HAP-1 (cell line): Measurements from ENCODE around the gene PTPRJ.

Experiments
- DNase-seq, 2 experiments: peaks; one replicate each; pipeline ENCODE4 v3.0.0-alpha.2; 2016 to 2020; ENCODE audit warnings: low spot score in 2 of 2
- H3K27me3 ChIP-seq: fragments of 250-450 bp; sonication (Bioruptor Pico); 2 replicates; pipeline ENCODE4 v1.5.1; 2020; ENCODE audit warnings: low read depth, mild to moderate bottlenecking, moderate library complexity
- H3K36me3 ChIP-seq: fragments of 250-450 bp; sonication (Bioruptor Pico); replicated peaks from 2 replicates; pipeline ENCODE4 v1.5.1; 2020; ENCODE audit warnings: mild to moderate bottlenecking
- H3K4me1 ChIP-seq: fragments of 250-450 bp; sonication (Bioruptor Pico); 2 replicates; pipeline ENCODE4 v1.5.1; 2020; ENCODE audit warnings: mild to moderate bottlenecking
- H3K4me3 ChIP-seq: fragments of 250-450 bp; sonication (Bioruptor Pico); 2 replicates; pipeline ENCODE4 v1.5.1; 2020; ENCODE audit warnings: mild to moderate bottlenecking, moderate library complexity
- H3K9me3 ChIP-seq: fragments of 250-450 bp; sonication (Bioruptor Pico); 2 replicates; pipeline ENCODE4 v1.5.1; 2020; ENCODE audit warnings: mild to moderate bottlenecking, moderate library complexity
- in situ Hi-C: fragments of 300-500 bp; cut with MboI; formaldehyde crosslinking; loops from 3 replicates; pipeline ENCODE4 v1.14.3; 2020; ENCODE audit warnings: low sequenced_read_pairs, inconsistent platforms, mixed read lengths

Gene PTPRJ

GRCh38 chr11:48104568-48104924, 124.2 kb downstream of the PTPRJ start:
- Histone ChIP-seq H3K4me3 (no peak overlapping the region), H3K4me1 (peaks cover 34% of the 10 kb centered on the region), H3K9me3 (no peaks in the 10 kb centered on the region), H3K27me3 (no peaks in the 10 kb centered on the region), H3K36me3 (no peaks in the 10 kb centered on the region)
- DNase-seq, result peak in 1 of 2 experiments; percentile 64
- in situ Hi-C loops, result loop anchor here (25.0 kb wide), 1 partner anchor 467 kb away; the partner anchor contains the start of gene MTCH2

- Histone ChIP-seq H3K9me3 (no peaks in the 10 kb centered on the region), H3K27me3 (no peaks in the 10 kb centered on the region), H3K36me3 (no peaks in the 10 kb centered on the region), H3K4me3 (no peak overlapping the region), H3K4me1 (peaks cover 36% of the 10 kb centered on the region)
- in situ Hi-C loops, result loop anchor here (5.0 to 25.0 kb wide), 2 partner anchors 168 to 468 kb away; partner anchors contain the start of gene MTCH2
- DNase-seq, result no peak
Measured at GRCh38 chr11:48105096-48105990, 125.0 kb downstream of the PTPRJ start.

GRCh38 chr11:48106166-48106565, 125.8 kb downstream of the PTPRJ start:
- Histone ChIP-seq H3K36me3 (no peaks in the 10 kb centered on the region), H3K9me3 (no peaks in the 10 kb centered on the region), H3K4me3 (no peak overlapping the region), H3K27me3 (no peaks in the 10 kb centered on the region), H3K4me1 (peaks cover 36% of the 10 kb centered on the region)
- DNase-seq, result no peak
- in situ Hi-C loops, result loop anchor here (5.0 to 25.0 kb wide), 2 partner anchors 169 to 469 kb away; partner anchors contain the start of gene MTCH2

GRCh38 chr11:48107188-48107704, 126.9 kb downstream of the PTPRJ start:
- no peak for DNase-seq
- peaks cover 34% of the 10 kb centered on the region for H3K4me1 ChIP-seq
- H3K4me3 ChIP-seq, result no peak overlapping the region
- no peaks in the 10 kb centered on the region for H3K36me3 ChIP-seq
- H3K27me3 ChIP-seq, result no peaks in the 10 kb centered on the region
- in situ Hi-C loops, result loop anchor here (5.0 to 25.0 kb wide), 2 partner anchors 170 to 470 kb away; partner anchors contain the start of gene MTCH2
- no peaks in the 10 kb centered on the region for H3K9me3 ChIP-seq

- Histone ChIP-seq H3K9me3 (no peaks in the 10 kb centered on the region), H3K4me3 (no peak overlapping the region), H3K27me3 (no peaks in the 10 kb centered on the region), H3K4me1 (peaks cover 28% of the 10 kb centered on the region), H3K36me3 (no peaks in the 10 kb centered on the region)
- in situ Hi-C loops, result loop anchor here (5.0 to 25.0 kb wide), 2 partner anchors 171 to 471 kb away; partner anchors contain the start of gene MTCH2
- DNase-seq, result no peak
Measured at GRCh38 chr11:48108231-48109045, 128.1 kb downstream of the PTPRJ start.

- Histone ChIP-seq H3K9me3 (no peaks in the 10 kb centered on the region), H3K36me3 (no peaks in the 10 kb centered on the region), H3K27me3 (no peaks in the 10 kb centered on the region), H3K4me1 (peaks cover 21% of the 10 kb centered on the region), H3K4me3 (no peak overlapping the region; the same call in 1 of the 2 replicates)
- in situ Hi-C loops, result loop anchor here (5.0 to 25.0 kb wide), 2 partner anchors 172 to 472 kb away; partner anchors contain the start of gene MTCH2
- DNase-seq, result peak; percentile 22 to 88
Measured at GRCh38 chr11:48109046-48109666, 128.8 kb downstream of the PTPRJ start.

GRCh38 chr11:48110509-48110766, 130.1 kb downstream of the PTPRJ start:
- Histone ChIP-seq H3K4me3 (no peak overlapping the region), H3K4me1 (peaks cover 11% of the 10 kb centered on the region), H3K27me3 (no peaks in the 10 kb centered on the region), H3K36me3 (no peaks in the 10 kb centered on the region), H3K9me3 (no peaks in the 10 kb centered on the region; the same call in 1 of the 2 replicates)
- in situ Hi-C loops, result loop anchor here (25.0 kb wide), 1 partner anchor 473 kb away; the partner anchor contains the start of gene MTCH2
- no peak for DNase-seq

- Histone ChIP-seq H3K27me3 (no peaks in the 10 kb centered on the region), H3K9me3 (no peaks in the 10 kb centered on the region; the same call in 1 of the 2 replicates), H3K4me3 (no peak overlapping the region), H3K36me3 (no peaks in the 10 kb centered on the region), H3K4me1 (peaks cover 11% of the 10 kb centered on the region)
- no peak for DNase-seq
- in situ Hi-C loops, result loop anchor here (25.0 kb wide), 1 partner anchor 475 kb away; the partner anchor contains the start of gene MTCH2
Measured at GRCh38 chr11:48111891-48112290, 131.5 kb downstream of the PTPRJ start.

GRCh38 chr11:48114740-48115139, 134.4 kb downstream of the PTPRJ start:
- no peaks in the 10 kb centered on the region; the same call in 1 of the 2 replicates for H3K9me3 ChIP-seq
- no peaks in the 10 kb centered on the region for H3K27me3 ChIP-seq
- H3K4me3 ChIP-seq, result no peak overlapping the region
- H3K36me3 ChIP-seq, result no peaks in the 10 kb centered on the region
- in situ Hi-C loops, result loop anchor here (25.0 kb wide), 1 partner anchor 477 kb away; the partner anchor contains the start of gene MTCH2
- DNase-seq, result no peak
- peaks cover under 1% of the 10 kb centered on the region for H3K4me1 ChIP-seq

- no peaks in the 10 kb centered on the region for H3K27me3 ChIP-seq
- peak in 1 of 2 experiments; percentile 43 for DNase-seq
- H3K4me1 ChIP-seq, result no peaks in the 10 kb centered on the region
- H3K9me3 ChIP-seq, result no peaks in the 10 kb centered on the region; the same call in 1 of the 2 replicates
- H3K4me3 ChIP-seq, result no peak overlapping the region
- in situ Hi-C loops, result loop anchor here (25.0 kb wide), 1 partner anchor 479 kb away; the partner anchor contains the start of gene MTCH2
- H3K36me3 ChIP-seq, result peaks cover 4% of the 10 kb centered on the region
Measured at GRCh38 chr11:48116437-48117228, 136.3 kb downstream of the PTPRJ start.

GRCh38 chr11:48122246-48122645, 141.9 kb downstream of the PTPRJ start:
- Histone ChIP-seq H3K9me3 (no peaks in the 10 kb centered on the region), H3K4me1 (no peaks in the 10 kb centered on the region), H3K36me3 (peaks cover 21% of the 10 kb centered on the region)

GRCh38 chr11:48122656-48123055, 142.3 kb downstream of the PTPRJ start:
- Histone ChIP-seq H3K27me3 (no peaks in the 10 kb centered on the region), H3K9me3 (no peaks in the 10 kb centered on the region), H3K4me1 (no peaks in the 10 kb centered on the region), H3K4me3 (no peak overlapping the region), H3K36me3 (peaks cover 25% of the 10 kb centered on the region)
- no peak for DNase-seq
- in situ Hi-C loops, result loop anchor here (25.0 kb wide), 1 partner anchor 485 kb away; the partner anchor contains the start of gene MTCH2

More at GRCh38 chr11:48122246-48122645, 141.9 kb downstream of the PTPRJ start:
- Histone ChIP-seq H3K4me3 (no peak overlapping the region), H3K27me3 (no peaks in the 10 kb centered on the region)
- in situ Hi-C loops, result loop anchor here (25.0 kb wide), 1 partner anchor 485 kb away; the partner anchor contains the start of gene MTCH2
- DNase-seq, result no peak
